Lower lobe of right lung (tissue), 2 donors: ENCODE measurements around the gene CREBL2. TPM values are rescaled to one million over a fixed set of nuclear protein-coding genes. Genes with fewer than 3 reads are reported as not detected.

Experiments used
- ATAC-seq, 2 donors: fragments of 200-7000 bp; cut with Tn5 transposase; one replicate each; pipeline ENCODE4 v1.9.1; 2020 to 2022; ENCODE audit warnings: mild to moderate bottlenecking in 2 of 2, moderate library complexity in 2 of 2
- DNase-seq: peaks from one replicate; pipeline ENCODE4 v3.0.0-alpha.2; 2020
- H3K27ac ChIP-seq: fragments of 200-600 bp; one replicate; pipeline ENCODE4 v1.8.0; 2022
- H3K27me3 ChIP-seq: fragments of 200-600 bp; one replicate; pipeline ENCODE4 v1.8.0; 2022; ENCODE audit warnings: low read depth
- H3K36me3 ChIP-seq: fragments of 200-600 bp; one replicate; pipeline ENCODE4 v1.8.0; 2022; ENCODE audit warnings: mild to moderate bottlenecking
- H3K4me1 ChIP-seq: fragments of 200-600 bp; one replicate; pipeline ENCODE4 v1.8.0; 2022
- H3K4me3 ChIP-seq: fragments of 200-600 bp; one replicate; pipeline ENCODE4 v1.8.0; 2022; ENCODE audit warnings: mild to moderate bottlenecking
- H3K9me3 ChIP-seq: fragments of 200-600 bp; one replicate; pipeline ENCODE4 v1.8.0; 2022
- CTCF ChIP-seq: fragments of 200-600 bp; IDR thresholded peaks from one replicate; pipeline ENCODE4 v1.8.0; 2022; ENCODE audit warnings: antibody characterized with exemption, mild to moderate bottlenecking
- intact Hi-C: fragments of 100-400 bp; cut with DNase I; formaldehyde crosslinking; loops from one replicate; pipeline ENCODE4 v1.11.0; 2022
- total RNA-seq: library from RNA; stranded (reverse); fragmentation: NEBNext Ultra II Directional; extraction: Animal tissue kit (Norgen Biotek cat#: 25700); gene quantifications from one replicate; pipeline ENCODE4 v1.2.1, GENCODE V29; 2021
- donor health status: DM: no; HTN: yes; CAD: no; lungs with severe emphysema.

CREBL2 gene
- total RNA-seq, 1 donor from 2014 or later = 46.3 TPM

GRCh38 chr12:12608557-12608957 lies 3.1 kb upstream of the CREBL2 start:
- no peak for DNase-seq
- Histone ChIP-seq H3K9me3 (no peaks in the 10 kb centered on the region), H3K27ac (no peak overlapping the region), H3K36me3 (no peaks in the 10 kb centered on the region), H3K4me1 (peaks cover 19% of the 10 kb centered on the region), H3K4me3 (no peak overlapping the region), H3K27me3 (no peaks in the 10 kb centered on the region)
- intact Hi-C loops = no loop called here
- TF ChIP-seq CTCF = no peak
- ATAC-seq = no peak

GRCh38 chr12:12609692-12610091 lies 2.0 kb upstream of the CREBL2 start:
- DNase-seq (no peak), ATAC-seq (no peak)
- H3K27ac ChIP-seq = no peak overlapping the region
- TF ChIP-seq CTCF = no peak
- H3K4me1 ChIP-seq = peaks cover 29% of the 10 kb centered on the region
- H3K4me3 ChIP-seq = no peak overlapping the region
- H3K9me3 ChIP-seq = no peaks in the 10 kb centered on the region
- intact Hi-C loops = no loop called here
- H3K27me3 ChIP-seq = no peaks in the 10 kb centered on the region
- no peaks in the 10 kb centered on the region for H3K36me3 ChIP-seq

- Histone ChIP-seq H3K27ac (peak overlapping the region; percentile 85), H3K9me3 (no peaks in the 10 kb centered on the region), H3K36me3 (no peaks in the 10 kb centered on the region), H3K4me3 (peak overlapping the region; percentile 71), H3K4me1 (peaks cover 40% of the 10 kb centered on the region), H3K27me3 (no peaks in the 10 kb centered on the region)
- no peak for ATAC-seq
- DNase-seq = no peak
- no peak for TF ChIP-seq CTCF
- intact Hi-C loops = no loop called here
Measured at GRCh38 chr12:12610711-12611110, 965 bp upstream of the CREBL2 start.

- H3K9me3 ChIP-seq = no peaks in the 10 kb centered on the region
- DNase-seq (no peak), ATAC-seq (peak; percentile 39 to 63)
- no peaks in the 10 kb centered on the region for H3K27me3 ChIP-seq
- no peak for TF ChIP-seq CTCF
- peak overlapping the region; percentile 85 for H3K27ac ChIP-seq
- H3K36me3 ChIP-seq = no peaks in the 10 kb centered on the region
- peaks cover 52% of the 10 kb centered on the region for H3K4me1 ChIP-seq
- intact Hi-C loops = no loop called here
- peak overlapping the region; percentile 71 for H3K4me3 ChIP-seq
Measured at GRCh38 chr12:12612358-12612757, 682 bp downstream of the CREBL2 start.

- no peak for TF ChIP-seq CTCF
- Histone ChIP-seq H3K36me3 (no peaks in the 10 kb centered on the region), H3K4me1 (peaks cover 52% of the 10 kb centered on the region), H3K27me3 (no peaks in the 10 kb centered on the region), H3K9me3 (no peaks in the 10 kb centered on the region), H3K27ac (peak overlapping the region; percentile 85), H3K4me3 (peak overlapping the region; percentile 71)
- intact Hi-C loops = no loop called here
- DNase-seq (no peak), ATAC-seq (no peak)
Measured at GRCh38 chr12:12613344-12613743, 1.7 kb downstream of the CREBL2 start.

GRCh38 chr12:12614342-12614741 lies 2.7 kb downstream of the CREBL2 start:
- H3K9me3 ChIP-seq = no peaks in the 10 kb centered on the region
- intact Hi-C loops = no loop called here
- DNase-seq = no peak
- ATAC-seq = no peak
- peaks cover 52% of the 10 kb centered on the region for H3K4me1 ChIP-seq
- no peak for TF ChIP-seq CTCF
- no peak overlapping the region for H3K27ac ChIP-seq
- H3K4me3 ChIP-seq = no peak overlapping the region
- H3K36me3 ChIP-seq = peaks cover 2% of the 10 kb centered on the region
- no peaks in the 10 kb centered on the region for H3K27me3 ChIP-seq
